HG03196 (cell line): ENCODE measurements around the gene DPM1.

Experiments
- ATAC-seq: cut with Tn5 transposase; IDR thresholded peaks from one replicate; pipeline ENCODE4 v1.9.1; 2021; ENCODE audit not compliant: unreplicated experiment

DPM1 gene

DNA sequence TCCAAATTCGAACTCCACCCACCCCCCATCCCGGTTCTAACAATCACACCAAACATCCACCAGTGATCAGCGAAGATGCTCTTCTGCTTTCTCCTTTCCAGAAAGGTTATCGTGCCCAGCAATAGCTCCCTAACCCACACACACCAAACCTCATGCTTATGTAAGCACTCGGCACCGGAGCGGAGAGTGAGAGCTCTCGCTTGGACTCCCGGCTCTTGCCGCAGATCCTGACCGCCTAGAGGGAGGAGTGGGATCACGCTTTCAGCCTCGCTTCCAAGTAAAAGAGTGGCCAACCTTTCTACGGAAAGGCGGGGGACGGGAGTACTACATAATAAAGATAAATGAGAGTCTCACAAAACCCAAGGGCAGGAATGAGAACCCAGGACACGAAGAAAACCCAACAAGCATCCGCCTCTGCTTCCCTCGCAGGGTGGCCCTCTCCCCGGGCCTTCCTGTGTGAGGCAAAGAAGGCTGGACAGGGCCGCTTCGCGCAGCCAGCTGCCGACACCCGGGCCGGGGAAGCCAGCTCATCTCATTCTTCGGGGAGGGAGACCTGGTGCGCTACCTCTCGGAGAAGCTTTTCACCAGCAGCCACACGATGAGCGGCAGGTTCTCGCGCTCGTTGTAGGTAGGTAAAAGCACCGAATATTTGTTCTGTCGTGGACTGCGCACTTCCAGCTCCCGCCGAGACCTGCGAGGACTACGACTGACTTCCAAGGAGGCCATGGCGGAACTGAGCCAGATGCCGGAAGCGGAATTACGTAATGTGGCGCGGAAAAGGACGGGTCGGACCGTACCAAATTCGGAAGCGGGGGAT, at the start of gene DPM1:
Gene DPM1, minus strand, starts transcription at position 735 of the 817 bp plus-strand sequence. Its CDS starts 9 bp downstream, at position 726.
- ATAC-seq = peak; percentile 79

DNA sequence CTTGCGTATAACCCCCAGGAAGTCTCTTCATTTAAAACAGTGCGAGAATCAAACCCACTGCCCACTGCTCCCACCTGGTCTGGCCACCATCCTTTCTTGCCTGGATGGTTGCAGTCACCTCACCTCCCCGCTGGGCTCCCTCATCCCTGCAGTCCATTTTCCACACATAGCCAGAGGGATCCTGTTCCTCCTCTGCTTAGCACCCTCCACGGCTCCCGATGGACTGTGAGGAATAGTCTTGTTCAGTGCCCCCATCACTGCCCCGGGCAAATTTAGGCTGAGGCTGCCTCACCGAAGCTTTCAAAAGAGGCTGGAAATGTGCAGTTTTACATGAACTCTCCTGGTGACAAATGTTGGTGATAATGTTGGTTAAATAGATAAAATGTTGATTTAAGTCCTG, 46.9 kb upstream of the DPM1 start:
- ATAC-seq = no peak

GRCh38 chr20:51004781-51005180, 46.4 kb upstream of the DPM1 start:
- ATAC-seq = no peak

DNA sequence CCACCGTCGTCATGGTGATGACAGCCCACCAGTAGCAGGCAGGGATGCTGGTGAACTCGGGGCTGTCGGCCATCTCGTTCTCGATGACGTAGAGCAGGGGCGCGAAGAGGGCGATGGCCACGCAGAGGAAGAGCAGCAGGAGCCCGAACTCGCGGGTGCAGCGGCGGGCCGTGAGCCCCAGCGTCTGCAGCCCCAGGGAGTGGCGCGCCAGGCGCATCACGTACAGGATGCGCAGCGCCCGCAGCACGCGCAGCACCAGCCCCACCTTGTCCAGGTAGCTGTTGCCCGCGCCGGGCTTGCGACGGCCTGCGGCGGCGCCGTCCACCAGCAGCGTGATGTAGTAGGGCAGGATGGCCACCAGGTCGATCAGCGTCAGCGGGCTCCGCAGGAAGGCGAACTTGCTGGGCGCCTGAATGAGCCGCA, 46.0 kb upstream of the DPM1 start:
- ATAC-seq = no peak

DNA sequence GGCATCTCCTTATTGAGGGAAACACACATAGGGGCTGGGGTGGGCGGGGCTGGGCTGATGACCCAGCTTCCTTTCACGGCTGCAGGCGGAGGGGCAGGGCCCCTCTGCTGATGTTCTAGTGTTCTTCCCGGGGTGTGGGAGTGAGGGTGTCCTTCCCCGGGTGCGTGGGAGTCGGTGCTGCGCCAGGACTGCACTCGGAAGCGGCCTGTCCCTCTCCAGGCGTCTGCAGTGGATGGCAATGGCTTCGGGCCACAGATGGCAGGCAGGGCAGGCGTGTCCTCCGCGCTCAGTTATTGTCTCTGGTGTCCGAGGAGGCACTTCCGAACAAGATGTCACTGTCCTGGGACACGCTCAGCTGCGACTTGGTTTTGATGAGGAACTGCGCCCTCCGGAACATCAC, 45.4 kb upstream of the DPM1 start:
- ATAC-seq = no peak

DNA sequence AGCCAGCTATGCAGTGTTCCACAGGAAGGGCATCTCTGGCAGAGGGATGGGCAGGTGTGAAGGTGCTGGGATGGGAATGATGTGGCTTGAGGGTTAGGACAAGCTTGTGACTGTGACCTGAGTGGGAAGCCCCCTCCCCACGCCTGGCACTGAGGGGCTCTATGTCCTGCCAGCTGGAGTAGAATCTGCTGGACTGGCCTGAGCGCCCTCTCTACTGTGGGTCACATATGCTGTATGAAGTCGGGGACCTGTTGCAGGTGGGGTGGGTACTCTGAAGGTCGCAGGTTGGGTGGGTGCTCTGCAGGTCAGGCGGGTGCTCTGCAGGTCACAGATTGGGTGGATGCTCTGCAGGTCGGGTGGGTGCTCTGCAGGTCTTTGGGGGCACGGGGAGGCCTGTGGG, 44.3 kb upstream of the DPM1 start:
- no peak for ATAC-seq

DNA sequence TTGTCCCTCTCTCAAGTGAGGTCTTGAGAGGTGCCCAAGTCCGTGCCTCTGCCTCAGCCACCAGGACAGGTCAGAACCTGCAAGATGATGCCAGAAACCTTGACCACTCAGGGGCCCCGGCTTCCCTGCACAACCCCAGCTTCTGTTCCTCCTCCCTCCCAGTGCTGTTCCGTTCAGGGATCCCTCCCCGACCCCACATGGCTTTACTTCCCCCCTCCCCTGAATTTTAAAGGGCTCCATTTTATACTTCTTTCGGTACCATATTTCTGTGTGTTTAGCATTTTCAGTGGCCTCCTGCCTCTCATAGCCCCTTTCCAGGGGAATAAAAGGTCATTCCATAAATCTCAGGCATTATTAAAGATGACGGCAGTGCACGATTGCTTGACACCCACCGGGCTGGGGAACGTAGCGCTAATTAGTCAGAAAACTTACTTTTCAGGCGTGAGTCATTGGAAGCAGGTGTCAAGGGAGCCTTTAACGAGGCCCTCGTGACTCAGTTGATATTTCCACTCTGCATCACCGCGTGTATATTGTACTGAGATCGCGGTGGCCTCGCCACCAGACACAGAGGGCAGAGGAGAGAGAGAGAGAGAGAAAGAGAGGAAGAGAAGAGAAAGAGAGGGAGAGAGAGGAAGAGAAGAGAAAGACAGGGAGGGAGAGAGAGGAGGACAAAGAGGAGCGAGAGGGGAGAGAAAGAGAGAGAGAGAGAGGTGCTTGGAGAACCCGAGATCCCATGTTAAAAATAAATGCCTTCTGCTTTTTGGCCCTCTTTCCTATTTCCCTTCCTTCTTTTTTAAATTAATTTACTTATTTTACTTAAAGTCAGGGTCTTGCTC, 43.3 kb upstream of the DPM1 start:
- no peak for ATAC-seq

DNA sequence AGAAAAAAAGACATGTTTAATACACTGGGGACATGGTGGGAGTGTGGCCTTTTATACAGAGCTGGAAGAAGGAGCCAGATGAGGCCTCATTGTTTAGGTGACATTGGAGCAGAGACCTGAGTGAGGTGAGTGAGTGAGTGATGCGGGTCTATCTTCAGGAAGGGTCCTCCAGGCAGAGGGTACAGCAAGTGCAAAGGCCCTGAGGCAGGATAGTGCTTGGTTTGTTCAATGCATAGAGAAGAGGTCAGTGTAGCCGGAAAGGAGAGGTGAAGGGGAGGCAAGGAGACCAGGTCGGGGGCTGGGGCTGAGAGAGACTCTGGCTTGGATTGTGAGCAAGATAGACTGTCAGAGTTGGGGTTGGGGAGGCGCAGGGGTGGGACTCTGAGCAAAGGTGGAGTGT, 41.0 kb upstream of the DPM1 start:
- no peak for ATAC-seq

DNA sequence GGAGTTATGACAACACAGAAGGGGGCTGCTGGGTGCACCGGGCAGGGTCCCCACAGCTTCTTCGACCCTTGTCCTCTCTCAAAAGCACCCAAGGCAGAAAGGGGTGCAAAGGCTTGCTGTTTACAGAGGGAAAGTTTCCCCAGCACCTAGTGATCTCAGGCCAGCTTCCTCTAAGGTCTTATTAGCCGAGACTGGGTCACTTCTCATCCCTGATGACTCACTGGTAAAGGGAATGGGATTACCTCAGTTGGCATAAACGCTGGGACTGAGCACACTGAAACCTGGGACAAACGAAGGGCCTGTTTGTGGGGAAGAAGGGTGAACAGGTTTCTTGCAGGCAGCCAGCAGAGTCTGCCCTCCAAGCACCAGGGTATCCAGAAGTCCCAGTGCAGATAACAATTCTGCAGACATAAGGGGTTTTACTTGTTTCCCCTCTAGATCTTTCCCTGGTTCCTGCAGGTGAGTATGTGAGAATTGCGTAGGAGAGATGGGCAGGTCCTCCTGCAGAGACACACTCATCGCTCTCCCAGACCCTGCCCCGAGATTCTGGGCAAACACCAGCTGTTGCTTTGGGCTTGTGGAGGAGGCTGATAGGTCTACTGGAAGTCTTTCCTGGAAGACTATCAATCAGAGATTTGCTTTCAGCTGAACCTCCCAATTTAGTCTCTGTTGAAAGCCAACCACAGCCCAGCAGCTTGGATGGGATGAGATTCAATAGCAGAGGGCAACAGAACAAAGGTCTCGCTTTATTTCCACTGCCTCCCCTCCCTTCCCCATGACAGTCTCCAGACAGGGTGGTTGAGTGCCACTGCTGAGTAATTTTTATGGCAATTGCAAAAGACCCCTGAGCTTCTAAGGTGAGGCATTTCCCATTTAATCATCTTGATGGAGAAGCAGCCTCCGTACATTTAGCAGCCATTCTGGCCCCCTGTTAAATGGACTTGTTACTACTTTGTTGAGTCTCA, 38.9 kb upstream of the DPM1 start:
- ATAC-seq = no peak

GRCh38 chr20:50995506-50995905, 37.2 kb upstream of the DPM1 start:
- ATAC-seq = no peak

- no peak for ATAC-seq
These were observed 35.5 kb upstream of the DPM1 start for GRCh38 chr20:50993876-50994275.

DNA sequence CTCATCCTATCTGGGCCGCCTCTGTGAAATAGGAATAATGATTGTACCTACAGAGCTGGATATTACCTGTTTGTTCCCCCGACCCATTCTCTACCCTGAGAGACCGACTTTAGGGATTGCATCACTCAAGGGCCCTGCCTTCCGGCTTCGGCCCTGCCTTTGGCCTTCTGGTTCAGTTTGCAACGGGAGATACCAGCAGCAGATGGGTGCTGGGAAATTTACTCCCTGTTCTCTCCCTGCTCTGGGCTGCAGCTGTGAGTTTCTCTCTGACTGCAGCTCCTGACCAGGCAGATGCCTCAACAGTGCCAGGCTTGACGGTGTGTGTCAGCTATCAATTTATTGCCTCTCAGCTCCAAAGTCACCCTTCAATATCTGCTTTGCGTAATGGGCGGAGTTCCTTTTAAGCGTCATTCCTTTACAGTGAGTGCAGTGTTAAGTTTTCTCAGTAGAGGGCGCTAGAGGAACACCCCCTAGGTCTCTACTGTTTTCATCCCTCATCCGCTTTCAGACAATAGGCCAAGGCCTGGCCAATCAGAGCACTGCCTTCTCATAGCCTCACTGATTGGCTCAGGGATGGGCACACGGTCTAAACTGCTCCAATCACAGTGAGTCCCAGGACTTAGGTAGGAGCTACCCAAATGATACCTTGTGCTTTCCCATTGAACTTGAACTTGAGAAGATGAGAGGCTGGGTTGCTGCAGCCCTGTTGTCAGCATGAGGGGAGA, 34.6 kb upstream of the DPM1 start:
- no peak for ATAC-seq

DNA sequence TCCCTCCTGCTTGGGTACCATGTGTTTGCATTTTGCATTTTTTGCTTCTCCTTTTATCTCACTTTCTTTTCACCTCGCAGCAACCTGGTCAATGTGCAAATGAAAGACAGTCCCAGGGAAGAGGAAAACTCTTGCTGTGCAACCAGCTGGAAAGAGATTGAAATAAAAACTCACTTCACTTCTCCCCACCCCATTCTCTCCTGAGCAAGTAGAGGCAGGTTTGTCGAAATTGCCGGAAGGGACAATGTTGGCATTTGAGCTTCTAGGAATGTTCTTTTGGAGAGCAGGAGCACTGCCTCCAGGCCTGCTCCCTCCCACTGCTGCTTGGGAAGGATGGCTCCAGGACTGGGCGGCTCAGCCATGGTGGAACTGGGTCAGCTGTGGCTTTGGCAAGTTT, 34.0 kb upstream of the DPM1 start:
- no peak for ATAC-seq

DNA sequence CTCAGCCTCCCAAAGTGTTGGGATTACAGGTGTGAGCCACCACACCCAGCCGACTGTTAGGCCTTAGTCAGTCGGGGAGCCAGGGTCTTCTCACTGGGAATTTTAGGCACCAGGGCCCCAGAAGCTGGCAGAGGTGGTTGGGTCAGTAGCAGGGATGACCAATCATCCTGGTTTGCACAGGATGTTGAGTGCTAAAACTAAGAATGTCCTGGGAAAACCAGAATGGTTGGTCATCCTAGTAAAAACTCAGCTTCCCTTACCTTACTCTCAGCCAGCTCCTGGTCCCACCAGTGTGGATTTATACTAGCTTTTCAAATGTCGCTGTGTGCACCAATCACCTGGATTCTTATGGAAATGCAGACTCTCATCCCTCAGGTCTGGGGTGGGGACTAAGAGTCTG, 32.7 kb upstream of the DPM1 start:
- ATAC-seq = no peak

DNA sequence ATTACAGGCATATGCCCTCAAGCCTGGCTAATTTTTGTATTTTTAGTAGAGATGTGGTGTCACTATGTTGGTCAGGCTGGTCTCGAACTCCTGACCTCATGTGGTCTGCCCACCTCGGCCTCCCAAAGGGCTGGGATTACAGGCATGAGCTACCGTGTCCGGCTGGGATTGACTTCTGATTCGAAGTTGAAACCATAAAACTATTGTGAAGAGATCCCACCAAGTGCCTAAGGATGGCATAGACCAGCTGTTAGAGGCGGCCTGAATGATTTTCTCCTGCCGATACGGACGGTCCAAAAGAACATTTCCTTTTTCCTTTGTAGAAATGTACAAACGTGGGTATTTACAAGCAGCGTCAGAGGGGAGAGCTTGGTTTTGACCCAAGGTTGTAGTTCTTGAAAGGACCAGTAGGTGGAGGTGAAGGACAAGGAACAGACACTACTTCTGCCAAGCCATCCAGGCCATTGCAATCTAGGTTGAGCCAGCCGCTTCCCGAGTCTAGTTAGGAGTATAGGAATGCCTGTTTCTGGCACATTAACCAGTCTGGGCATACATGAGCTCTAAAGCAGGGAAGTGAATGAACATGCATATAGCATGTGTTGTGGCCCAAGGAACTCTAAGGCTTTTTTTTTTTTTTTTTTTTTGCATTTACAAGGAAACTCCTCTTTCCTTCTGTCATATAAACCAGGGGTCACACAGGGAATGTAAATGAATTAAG, 29.3 kb upstream of the DPM1 start:
- no peak for ATAC-seq

- ATAC-seq = no peak
These were observed 25.0 kb upstream of the DPM1 start for GRCh38 chr20:50983321-50983720.

DNA sequence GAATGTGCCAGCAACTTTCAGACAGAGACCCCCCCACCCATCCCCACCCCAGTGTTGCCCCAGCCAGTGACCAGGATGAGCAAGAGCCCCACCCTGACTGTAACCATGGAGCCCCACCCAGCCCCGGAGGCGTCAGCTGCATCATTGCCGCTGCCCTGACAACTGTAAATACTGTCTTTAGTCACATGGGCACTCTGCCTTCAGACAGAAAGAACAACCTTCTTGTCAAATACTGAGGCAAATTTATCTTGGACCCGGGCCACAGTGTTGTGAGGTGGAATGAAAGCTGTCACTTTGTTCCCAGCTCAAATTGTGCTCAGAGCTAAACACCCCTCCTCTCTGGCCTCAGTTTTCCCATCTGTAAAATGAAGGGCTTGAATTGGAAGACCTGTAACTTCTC, 24.0 kb upstream of the DPM1 start:
- no peak for ATAC-seq

GRCh38 chr20:50981714-50982048, 23.3 kb upstream of the DPM1 start:
- ATAC-seq = no peak

GRCh38 chr20:50980851-50981713, 22.8 kb upstream of the DPM1 start:
- ATAC-seq = no peak
